GM12878 (cell line): ENCODE measurements around the gene OCA2.

Experiments used
- CTCF ChIP-seq, 3 experiments: IDR thresholded peaks in 2 of 3; conservative IDR thresholded peaks in 1 of 3; 2 replicates each; pipeline ENCODE4 v1.5.1; 2011; ENCODE audit warnings: low read depth in 3 of 3, low read length in 3 of 3, mild to moderate bottlenecking in 3 of 3, control low read depth in 2 of 3, moderate library complexity in 2 of 3, inconsistent platforms in 1 of 3, mixed read lengths in 1 of 3; ENCODE audit not compliant: control insufficient read depth in 2 of 3, insufficient read depth in 1 of 3; ENCODE audit errors: extremely low read depth in 1 of 3
- ESRRA ChIP-seq: IDR thresholded peaks from 2 replicates; pipeline ENCODE4 v1.6.1; 2012; ENCODE audit warnings: mild to moderate bottlenecking, low read length, improper control_type of control experiment
- FOXM1 ChIP-seq: IDR thresholded peaks from 2 replicates; pipeline ENCODE4 v1.6.1; 2012; ENCODE audit warnings: low read depth, mild to moderate bottlenecking, inconsistent platforms, low read length, moderate library complexity
- SKIL ChIP-seq: fragments of 450-650 bp; IDR thresholded peaks from 2 replicates; pipeline ENCODE4 v1.6.1; 2017; ENCODE audit warnings: mild to moderate bottlenecking, low read depth, inconsistent platforms; ENCODE audit not compliant: poor library complexity, severe bottlenecking
- TAF1 ChIP-seq: IDR thresholded peaks from 2 replicates; pipeline ENCODE4 v1.6.1; 2011; ENCODE audit warnings: mild to moderate bottlenecking, low read depth, low read length, borderline replicate concordance
- ZNF207 ChIP-seq: fragments of 450-650 bp; IDR thresholded peaks from 2 replicates; pipeline ENCODE4 v1.6.1; 2014; ENCODE audit warnings: antibody characterized with exemption, mild to moderate bottlenecking, borderline replicate concordance

GRCh38 chr15:28026764-28027713 lies 72.1 kb downstream of the OCA2 start:
- TF ChIP-seq CTCF (IDR thresholded peaks at IDR 0.05 in 2 of 3, conservative IDR thresholded peaks at IDR 0.05 in 1 of 3; ENCODE audit: control insufficient read depth in 2 of 3, extremely low read depth in 1 of 3, insufficient read depth in 1 of 3, low read depth in 3 of 3, low read length in 3 of 3) (no peak), SKIL (no peak), ZNF207 (no peak), TAF1 (no peak), FOXM1 (no peak), ESRRA (no peak)
